Nephron (organoid): ENCODE results near the gene SLC26A6.

Experiments used
- H3K27ac Mint-ChIP-seq, 3 experiments: 2 replicates each; pipeline ENCODE4 v1.8.0; 2020; ENCODE audit warnings: mixed read lengths in 3 of 3, mild to moderate bottlenecking in 2 of 3, moderate library complexity in 1 of 3
- H3K27me3 Mint-ChIP-seq: 2 replicates; pipeline ENCODE4 v1.8.0; 2021; ENCODE audit warnings: low read depth, mild to moderate bottlenecking, moderate library complexity, mixed read lengths
- H3K36me3 Mint-ChIP-seq: 2 replicates; pipeline ENCODE4 v1.8.0; 2020; ENCODE audit warnings: low read depth, mixed read lengths
- H3K4me1 Mint-ChIP-seq: 2 replicates; pipeline ENCODE4 v1.8.0; 2020; ENCODE audit warnings: mixed read lengths
- H3K4me3 Mint-ChIP-seq, 3 experiments: 2 replicates each; pipeline ENCODE4 v1.8.0; 2020; ENCODE audit warnings: mild to moderate bottlenecking in 3 of 3, mixed read lengths in 3 of 3, moderate library complexity in 2 of 3
- H3K9me3 Mint-ChIP-seq: 2 replicates; pipeline ENCODE4 v1.8.0; 2020; ENCODE audit warnings: mixed read lengths
- CTCF ChIP-seq, 3 experiments: fragments of 200-600 bp; sonication (generic); IDR thresholded peaks; one replicate each; pipeline ENCODE4 v1.5.0; 2021; ENCODE audit warnings: antibody characterized with exemption in 3 of 3; ENCODE audit not compliant: unreplicated experiment in 3 of 3

SLC26A6 gene

DNA sequence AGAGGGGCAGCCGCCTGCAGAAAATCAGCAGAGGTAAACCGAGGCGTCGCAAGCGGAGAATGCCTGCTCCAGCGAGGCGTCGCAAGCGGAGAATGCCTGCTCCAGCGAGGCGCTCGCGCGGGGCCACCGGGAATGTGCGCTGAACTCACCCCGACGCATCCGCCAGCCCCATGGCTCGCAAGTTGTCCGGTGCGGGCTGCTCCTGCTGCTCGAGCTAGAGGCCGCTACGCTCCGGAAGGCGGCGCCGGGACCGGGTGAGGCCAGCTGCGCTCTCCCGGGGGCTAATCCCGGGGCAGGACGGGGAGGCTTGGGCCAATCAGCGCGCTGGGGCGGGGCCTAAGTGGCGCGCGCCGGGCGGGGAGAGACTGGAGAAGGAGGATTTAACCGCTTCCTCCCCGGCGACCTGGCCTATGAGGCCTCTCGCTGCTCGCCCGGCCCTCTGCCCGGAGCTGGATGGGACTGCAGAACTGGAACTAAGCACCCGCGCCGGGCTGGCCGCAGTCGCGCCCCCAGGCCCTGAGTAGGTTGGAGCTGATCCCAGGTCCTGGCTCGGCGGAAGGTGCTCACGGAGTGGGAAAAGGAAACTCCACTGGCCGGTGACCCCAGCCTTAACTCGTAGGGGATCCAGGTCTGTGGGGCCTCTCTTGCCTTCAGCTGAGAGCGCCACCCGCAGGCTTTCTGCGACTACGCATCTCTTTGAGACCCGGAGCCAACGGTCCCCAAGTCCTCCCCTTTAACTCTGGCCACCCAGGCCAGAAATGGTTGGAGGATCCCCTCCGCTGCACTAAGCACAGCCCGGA lies at the start of gene SLC26A6:
SLC26A6 (minus strand) TSS at position 240 of the 800 bp plus-strand sequence; CDS start at position 172, 68 bp downstream.
- TF ChIP-seq CTCF (IDR thresholded peaks at IDR 0.05; ENCODE audit: unreplicated experiment in 3 of 3) = peak; percentile 26 to 54 (median 45)
- H3K9me3 Mint-ChIP-seq = no peaks in the 10 kb centered on the region
- H3K27ac Mint-ChIP-seq = peak within 1 kb of the TSS; percentile 51 to 85 (median 81)
- peaks cover 3% of the 10 kb centered on the region for H3K36me3 Mint-ChIP-seq
- peaks cover 16% of the 10 kb centered on the region for H3K4me1 Mint-ChIP-seq
- H3K4me3 Mint-ChIP-seq = peak within 1 kb of the TSS; percentile 88 to 89 (median 88)
- no peaks in the 10 kb centered on the region for H3K27me3 Mint-ChIP-seq

DNA sequence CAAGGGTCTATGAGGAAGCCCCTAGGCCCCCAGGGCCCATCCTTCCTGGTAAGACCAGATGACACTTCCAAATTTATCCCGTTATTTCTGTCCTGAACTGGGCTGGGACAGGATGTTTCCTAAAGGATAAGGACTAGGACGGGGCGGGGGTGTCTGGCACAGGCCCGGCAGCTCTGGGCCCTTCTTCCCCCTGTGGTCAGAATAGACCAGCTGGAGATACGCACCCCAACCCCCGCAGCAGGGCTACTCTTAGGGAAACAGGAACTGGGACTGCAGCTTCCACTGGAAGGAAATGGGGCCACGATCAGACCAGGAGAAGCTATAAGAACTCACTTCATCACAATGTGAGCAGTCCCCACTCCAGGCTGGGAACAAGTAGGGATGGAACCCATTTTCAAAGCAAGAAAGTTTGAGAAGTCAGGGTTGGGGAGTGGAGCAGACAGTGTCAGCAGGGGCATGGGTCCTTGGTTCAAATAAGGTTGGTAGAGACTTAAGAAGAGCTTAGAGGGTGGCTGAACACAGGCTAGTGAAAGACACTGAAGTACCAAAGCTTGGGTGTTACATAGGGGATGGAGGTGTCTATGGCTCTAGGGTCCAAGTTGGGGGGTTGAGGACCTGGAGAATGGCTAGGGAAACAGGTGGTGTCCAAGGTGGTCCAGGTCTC lies 49.4 kb upstream of the SLC26A6 start:
- Mint-ChIP-seq H3K27ac (peak overlapping the region in 2 of 3 experiments; percentile 39 to 52), H3K9me3 (no peaks in the 10 kb centered on the region)
- no peak for TF ChIP-seq CTCF (IDR thresholded peaks at IDR 0.05; ENCODE audit: unreplicated experiment in 3 of 3)

GRCh38 chr3:48684054-48684349 lies 48.7 kb upstream of the SLC26A6 start:
- peaks cover 39% of the 10 kb centered on the region for H3K4me1 Mint-ChIP-seq
- H3K4me3 Mint-ChIP-seq = peak overlapping the region; percentile 86 to 91 (median 86)
- H3K36me3 Mint-ChIP-seq = peaks cover 28% of the 10 kb centered on the region
- TF ChIP-seq CTCF (IDR thresholded peaks at IDR 0.05; ENCODE audit: unreplicated experiment in 3 of 3) = no peak
- no peaks in the 10 kb centered on the region for H3K27me3 Mint-ChIP-seq
- H3K27ac Mint-ChIP-seq = peak overlapping the region in 2 of 3 experiments; percentile 2 to 81
- H3K9me3 Mint-ChIP-seq = no peaks in the 10 kb centered on the region

More for the DNA sequence above, 49.4 kb upstream of the SLC26A6 start:
- Mint-ChIP-seq H3K4me1 (peaks cover 39% of the 10 kb centered on the region), H3K4me3 (peak overlapping the region; percentile 86 to 91 (median 86)), H3K36me3 (peaks cover 24% of the 10 kb centered on the region), H3K27me3 (no peaks in the 10 kb centered on the region)

DNA sequence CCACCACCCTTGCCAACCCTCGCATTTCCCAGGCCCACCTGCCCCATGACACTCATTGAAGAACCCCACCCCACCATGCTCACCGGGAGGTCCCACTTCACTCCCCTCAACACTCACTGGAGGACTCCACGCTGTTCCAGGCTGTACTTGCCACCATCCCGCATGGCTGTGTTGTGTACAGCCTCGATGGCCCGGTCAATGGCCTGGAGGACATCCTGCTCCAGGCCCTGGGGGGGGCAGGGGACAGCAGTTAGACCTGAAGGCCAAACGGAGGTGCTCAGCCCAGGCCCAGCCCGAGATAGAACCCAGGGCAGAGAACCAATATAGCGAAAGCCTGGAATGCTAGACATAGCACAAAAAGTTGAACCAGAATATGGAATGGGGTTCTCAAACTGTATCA lies 47.5 kb upstream of the SLC26A6 start:
- peaks cover 38% of the 10 kb centered on the region for H3K4me1 Mint-ChIP-seq
- H3K27me3 Mint-ChIP-seq = no peaks in the 10 kb centered on the region
- H3K9me3 Mint-ChIP-seq = no peaks in the 10 kb centered on the region
- peaks cover 27% of the 10 kb centered on the region for H3K36me3 Mint-ChIP-seq
- H3K4me3 Mint-ChIP-seq = peak overlapping the region in 2 of 3 experiments; percentile 67 to 91
- H3K27ac Mint-ChIP-seq = peak overlapping the region in 1 of 3 experiments; percentile 15
- TF ChIP-seq CTCF (IDR thresholded peaks at IDR 0.05; ENCODE audit: unreplicated experiment in 3 of 3) = no peak

DNA sequence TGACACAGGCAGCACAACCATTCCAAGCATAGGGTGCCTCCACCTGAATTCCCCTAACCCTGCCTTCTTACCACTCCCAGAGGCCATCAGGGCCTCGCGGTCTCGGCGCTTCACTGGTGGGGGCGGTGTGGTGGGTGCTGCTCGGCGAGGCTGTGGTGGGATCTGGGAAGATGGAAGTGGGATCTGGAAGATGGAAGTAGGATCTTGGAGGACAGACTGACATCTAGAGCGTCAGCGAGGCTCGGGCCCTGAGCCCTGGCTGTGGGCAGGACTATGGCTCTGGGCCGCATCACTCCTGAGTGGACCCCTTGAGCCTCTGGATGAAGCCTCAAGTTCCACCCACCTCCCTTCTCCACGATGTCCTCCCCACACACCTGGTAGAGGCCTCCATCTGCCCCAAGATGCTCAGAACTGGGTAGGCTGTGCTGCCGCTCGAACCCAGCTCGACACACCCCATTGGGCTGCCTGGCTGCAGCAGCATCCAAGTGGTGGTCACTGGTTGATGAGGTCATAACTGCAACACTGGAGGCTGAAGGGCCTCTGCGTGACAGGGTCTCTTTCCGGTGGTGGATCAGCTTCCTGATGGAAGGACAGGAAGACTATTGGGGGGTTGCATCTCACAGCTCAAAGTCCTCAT lies 46.8 kb upstream of the SLC26A6 start:
- no peak for TF ChIP-seq CTCF (IDR thresholded peaks at IDR 0.05; ENCODE audit: unreplicated experiment in 3 of 3)
- no peak overlapping the region for H3K27ac Mint-ChIP-seq
- H3K36me3 Mint-ChIP-seq = peaks cover 29% of the 10 kb centered on the region
- H3K4me1 Mint-ChIP-seq = peaks cover 35% of the 10 kb centered on the region
- H3K9me3 Mint-ChIP-seq = no peaks in the 10 kb centered on the region
- no peaks in the 10 kb centered on the region for H3K27me3 Mint-ChIP-seq
- H3K4me3 Mint-ChIP-seq = peak overlapping the region in 1 of 3 experiments; percentile 91
